ENCODE results near the gene GPC6. TPM values are rescaled to one million over a fixed set of nuclear protein-coding genes. Genes with fewer than 3 reads are reported as not detected.

The GPC6 gene
- polyA plus RNA-seq, 1 donor = 4.1 TPM

- DNase-seq = no peak
These were observed 99.0 kb downstream of the GPC6 start for GRCh38 chr13:93325303-93326233.

GRCh38 chr13:93326234-93326811 is 99.7 kb downstream of the GPC6 start:
- DNase-seq = no peak

- DNase-seq = no peak
These were observed 102.3 kb downstream of the GPC6 start for GRCh38 chr13:93328943-93329342.

- no peak for DNase-seq
These were observed 110.1 kb downstream of the GPC6 start for GRCh38 chr13:93336728-93337127.

- no peak for DNase-seq
These were observed 111.4 kb downstream of the GPC6 start for GRCh38 chr13:93338030-93338429.

- DNase-seq = no peak
These were observed 112.3 kb downstream of the GPC6 start for GRCh38 chr13:93338906-93339305.

GRCh38 chr13:93339550-93339949 is 112.9 kb downstream of the GPC6 start:
- no peak for DNase-seq

GRCh38 chr13:93341517-93341916 is 114.9 kb downstream of the GPC6 start:
- DNase-seq = no peak

- DNase-seq = no peak
These were observed 116.5 kb downstream of the GPC6 start for GRCh38 chr13:93343097-93343496.

GRCh38 chr13:93344048-93344705 is 117.6 kb downstream of the GPC6 start:
- DNase-seq = no peak

GRCh38 chr13:93345024-93345423 is 118.4 kb downstream of the GPC6 start:
- no peak for DNase-seq

- no peak for DNase-seq
These were observed 119.2 kb downstream of the GPC6 start for GRCh38 chr13:93345770-93346169.

GRCh38 chr13:93352616-93353015 is 126.0 kb downstream of the GPC6 start:
- no peak for DNase-seq

- no peak for DNase-seq
These were observed 128.5 kb downstream of the GPC6 start for GRCh38 chr13:93355094-93355493.

- DNase-seq = no peak
These were observed 129.9 kb downstream of the GPC6 start for GRCh38 chr13:93356469-93356868.

- no peak for DNase-seq
These were observed 133.4 kb downstream of the GPC6 start for GRCh38 chr13:93360021-93360420.

GRCh38 chr13:93361703-93362102 is 135.1 kb downstream of the GPC6 start:
- no peak for DNase-seq

GRCh38 chr13:93364166-93364565 is 137.6 kb downstream of the GPC6 start:
- DNase-seq = no peak

- DNase-seq = no peak
These were observed 141.7 kb downstream of the GPC6 start for GRCh38 chr13:93368296-93368695.

GRCh38 chr13:93368718-93369117 is 142.1 kb downstream of the GPC6 start:
- no peak for DNase-seq

- DNase-seq = no peak
These were observed 146.2 kb downstream of the GPC6 start for GRCh38 chr13:93372856-93373255.

GRCh38 chr13:93375491-93375890 is 148.9 kb downstream of the GPC6 start:
- DNase-seq = no peak

- no peak for DNase-seq
These were observed 150.6 kb downstream of the GPC6 start for GRCh38 chr13:93377196-93377595.

- no peak for DNase-seq
These were observed 151.6 kb downstream of the GPC6 start for GRCh38 chr13:93378184-93378583.
